GM19397 (cell line): Measurements from ENCODE around the gene RAMACL.

Experiments
- ATAC-seq: cut with Tn5 transposase; IDR thresholded peaks from one replicate; pipeline ENCODE4 v1.9.1; 2021; ENCODE audit warnings: mild to moderate bottlenecking, moderate library complexity; ENCODE audit not compliant: unreplicated experiment

RAMACL gene

DNA sequence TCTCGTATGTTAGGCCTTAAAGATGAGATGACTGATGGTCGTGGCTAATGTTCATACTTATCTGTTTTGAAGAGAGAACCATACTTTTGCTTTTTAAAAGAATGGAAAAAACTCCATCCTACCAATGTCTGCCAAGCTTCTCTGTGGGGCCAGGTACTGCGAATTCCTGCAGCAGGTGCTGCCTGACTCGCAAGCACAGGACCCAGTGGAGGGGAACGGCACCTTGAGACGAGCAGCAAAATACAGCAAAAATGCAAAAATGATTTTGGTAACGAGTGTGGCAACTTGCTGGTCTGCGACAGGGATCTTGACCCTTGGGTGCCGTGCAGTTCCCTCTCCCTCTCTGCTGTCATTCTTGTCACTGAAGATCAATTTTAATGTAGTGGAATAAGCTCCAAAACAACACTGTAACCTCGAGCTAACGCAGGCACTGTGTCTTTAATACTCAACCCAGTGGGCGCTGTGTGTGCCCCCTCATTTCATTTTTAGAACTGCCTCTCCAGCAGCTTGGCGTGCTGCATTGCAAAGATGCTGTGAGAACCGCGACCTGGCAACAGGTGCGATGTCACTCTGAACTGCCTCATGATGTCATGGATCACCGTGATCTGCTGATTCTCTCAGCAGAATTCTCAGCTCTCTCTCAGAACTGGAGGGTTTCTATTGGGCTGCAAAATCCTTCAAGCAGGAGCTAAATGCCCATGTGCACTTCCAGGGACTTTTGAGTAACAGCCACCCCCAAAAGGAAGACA, 51.6 kb downstream of the RAMACL start:
- ATAC-seq = no peak

- no peak for ATAC-seq
Observed at GRCh38 chr6:166533205-166533824, 53.2 kb downstream of the RAMACL start.
